BLaER1 treated with 17β-estradiol and CSF1 and Interleukin-3, amounts not matched to agents 10 nM and 100 nM (cell line): ENCODE data around the gene RPSA.

Experiments used
- H3K27ac ChIP-seq, 11 experiments: shearing (Covaris generic); formaldehyde crosslinking; 2 replicates each; pipeline ENCODE4 v1.8.1; 2022
- H3K27me3 ChIP-seq, 11 experiments: shearing (Covaris generic); formaldehyde crosslinking; 2 replicates each; pipeline ENCODE4 v1.8.1; 2022
- H3K36me3 ChIP-seq, 11 experiments: shearing (Covaris generic); formaldehyde crosslinking; 2 replicates each; pipeline ENCODE4 v1.8.1; 2022
- H3K4me1 ChIP-seq, 10 experiments: shearing (Covaris generic); formaldehyde crosslinking; 2 replicates each; pipeline ENCODE4 v1.8.1; 2022
- H3K4me2 ChIP-seq, 11 experiments: shearing (Covaris generic); formaldehyde crosslinking; 2 replicates each; pipeline ENCODE4 v1.8.1; 2022
- H3K4me3 ChIP-seq, 10 experiments: shearing (Covaris generic); formaldehyde crosslinking; 2 replicates each; pipeline ENCODE4 v1.8.1; 2022
- H3K9ac ChIP-seq, 11 experiments: shearing (Covaris generic); formaldehyde crosslinking; 2 replicates each; pipeline ENCODE4 v1.8.1; 2022
- H3K9me3 ChIP-seq, 11 experiments: shearing (Covaris generic); formaldehyde crosslinking; replicated peaks in 1 of 11; 2 replicates each; pipeline ENCODE4 v1.8.1; 2022
- H4K20me1 ChIP-seq, 11 experiments: shearing (Covaris generic); formaldehyde crosslinking; 2 replicates each; pipeline ENCODE4 v1.8.1; 2022
- Cebpa-rat ChIP-seq, 11 experiments: shearing (Covaris generic); IDR thresholded peaks; 2 replicates each; pipeline ENCODE4 v1.8.1; 2022

Gene RPSA

DNA sequence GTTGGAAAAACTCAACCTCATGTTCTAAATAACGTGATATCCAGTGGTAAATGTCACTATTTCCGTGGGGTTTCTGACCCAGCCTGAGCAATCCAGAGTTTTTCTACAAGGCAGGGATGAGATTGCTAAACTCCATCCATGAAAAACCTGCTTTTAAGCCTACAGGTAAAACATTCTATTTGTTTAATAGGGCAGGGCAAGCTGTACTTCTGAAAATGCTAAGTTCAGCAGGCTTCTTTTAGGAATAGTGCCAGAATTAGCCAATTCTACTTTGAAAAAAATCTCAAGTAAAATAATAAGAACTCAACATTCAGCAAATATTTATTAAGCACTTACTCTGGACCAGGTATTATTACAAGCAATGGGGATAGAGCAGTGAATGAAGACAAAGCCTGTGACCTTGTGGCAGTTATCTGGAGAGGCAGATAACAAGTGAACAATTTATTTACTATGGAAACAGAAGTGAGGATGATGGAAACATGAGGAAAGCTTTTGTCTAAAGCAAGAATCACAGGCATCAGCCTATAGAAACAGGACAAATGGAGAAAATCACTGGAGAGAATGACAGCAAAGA, 13.3 kb downstream of the RPSA start:
- Histone ChIP-seq H4K20me1 (peaks cover 0 to 23% (median 21%) of the 10 kb centered on the region in 11 experiments; a peak in 16 of 22 replicates), H3K4me1 (no peaks in the 10 kb centered on the region), H3K27ac (no peak overlapping the region), H3K9me3 (no peaks in the 10 kb centered on the region), H3K9ac (no peak overlapping the region), H3K4me2 (no peak overlapping the region), H3K27me3 (no peaks in the 10 kb centered on the region), H3K36me3 (peaks cover 0 to 6% (median 2%) of the 10 kb centered on the region in 11 experiments; a peak in 5 of 22 replicates), H3K4me3 (no peak overlapping the region)
- no peak for TF ChIP-seq Cebpa-rat (IDR thresholded peaks at IDR 0.05)

DNA sequence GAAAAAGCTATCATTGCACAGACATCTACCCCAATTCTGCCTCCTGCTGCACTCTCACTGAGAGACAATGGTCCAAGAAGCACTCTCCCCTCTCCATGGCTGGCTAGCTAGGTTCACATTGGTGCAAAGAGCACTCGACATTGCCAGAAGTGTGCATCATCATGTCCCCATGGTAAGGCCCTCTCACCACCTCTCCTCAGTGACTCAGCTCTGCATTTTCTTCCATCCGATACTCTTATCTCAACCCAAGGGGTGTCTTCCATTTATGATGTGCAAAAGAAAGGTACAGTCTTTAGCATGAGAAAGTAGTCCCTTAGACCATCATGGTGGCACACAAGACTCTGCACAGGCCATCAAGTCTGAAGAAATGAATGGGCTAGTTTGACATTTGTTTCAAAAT, 14.0 kb downstream of the RPSA start:
- H3K27ac ChIP-seq, result no peak overlapping the region
- no peaks in the 10 kb centered on the region for H3K4me1 ChIP-seq
- H3K4me2 ChIP-seq, result no peak overlapping the region
- no peaks in the 10 kb centered on the region for H3K36me3 ChIP-seq
- H3K9me3 ChIP-seq, result no peaks in the 10 kb centered on the region
- H3K27me3 ChIP-seq, result no peaks in the 10 kb centered on the region
- peaks cover 0 to 16% (median 14%) of the 10 kb centered on the region in 11 experiments; a peak in 16 of 22 replicates for H4K20me1 ChIP-seq
- H3K9ac ChIP-seq, result no peak overlapping the region
- TF ChIP-seq Cebpa-rat (IDR thresholded peaks at IDR 0.05), result no peak
- H3K4me3 ChIP-seq, result no peak overlapping the region

DNA sequence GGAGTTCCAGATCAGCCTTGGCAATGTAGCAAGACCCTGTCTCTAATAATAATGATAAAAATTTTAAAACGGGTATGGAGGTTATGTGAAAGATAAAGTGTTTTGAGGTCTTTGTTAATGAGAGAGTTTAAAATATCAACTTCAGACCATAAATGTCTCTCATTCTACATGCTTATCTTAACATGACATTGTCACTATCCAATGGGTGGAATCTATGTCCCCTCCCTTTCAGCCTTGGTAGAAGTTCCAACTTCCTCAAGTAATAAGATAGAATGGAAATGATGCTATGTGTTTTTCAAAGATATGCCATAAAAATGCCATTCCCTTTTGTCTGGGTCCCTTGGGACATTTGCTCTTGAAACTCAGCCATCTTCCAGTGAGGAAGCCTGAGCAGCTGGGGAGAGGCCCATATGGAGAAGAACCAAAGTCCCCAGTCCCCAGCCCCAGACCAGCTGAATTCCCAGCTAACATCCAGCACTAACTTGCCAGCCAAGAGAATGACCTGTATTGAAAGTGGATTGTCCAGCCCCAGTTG, 17.0 kb downstream of the RPSA start:
- Histone ChIP-seq H3K9ac (no peak overlapping the region), H4K20me1 (no peaks in the 10 kb centered on the region), H3K4me2 (no peak overlapping the region), H3K27ac (no peak overlapping the region), H3K27me3 (no peaks in the 10 kb centered on the region), H3K4me3 (no peak overlapping the region), H3K36me3 (no peaks in the 10 kb centered on the region), H3K9me3 (no peaks in the 10 kb centered on the region), H3K4me1 (no peaks in the 10 kb centered on the region)
- no peak for TF ChIP-seq Cebpa-rat (IDR thresholded peaks at IDR 0.05)

GRCh38 chr3:39426312-39426711, 19.8 kb downstream of the RPSA start:
- Histone ChIP-seq H3K4me1 (no peaks in the 10 kb centered on the region), H3K9ac (no peak overlapping the region), H3K4me3 (no peak overlapping the region), H3K9me3 (no peaks in the 10 kb centered on the region), H3K27ac (no peak overlapping the region), H3K27me3 (no peaks in the 10 kb centered on the region), H4K20me1 (no peaks in the 10 kb centered on the region), H3K36me3 (no peaks in the 10 kb centered on the region), H3K4me2 (no peak overlapping the region)
- TF ChIP-seq Cebpa-rat (IDR thresholded peaks at IDR 0.05), result no peak

DNA sequence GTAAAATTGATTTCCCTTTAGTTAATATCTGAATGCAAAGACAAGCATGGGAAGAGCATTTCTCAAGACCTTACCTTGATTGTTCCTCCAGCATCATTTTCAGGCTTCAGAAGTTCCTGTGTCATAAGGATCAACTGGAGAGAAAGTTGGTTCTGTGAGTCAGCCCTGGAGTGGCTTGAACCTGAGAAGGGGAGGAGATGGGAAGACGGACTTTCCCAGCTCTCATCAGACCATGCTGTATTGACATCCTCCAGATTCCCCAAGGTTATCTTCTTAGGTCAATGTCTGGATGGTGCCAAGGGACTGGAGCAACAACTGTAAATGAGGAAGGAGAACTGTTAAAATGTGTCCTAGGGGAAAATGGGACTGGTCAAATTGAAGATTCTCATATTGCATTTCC, 21.0 kb downstream of the RPSA start:
- Histone ChIP-seq H4K20me1 (no peaks in the 10 kb centered on the region), H3K27ac (no peak overlapping the region), H3K4me1 (no peaks in the 10 kb centered on the region), H3K9ac (no peak overlapping the region), H3K27me3 (no peaks in the 10 kb centered on the region), H3K36me3 (no peaks in the 10 kb centered on the region), H3K4me3 (no peak overlapping the region), H3K4me2 (no peak overlapping the region), H3K9me3 (no peaks in the 10 kb centered on the region)
- no peak for TF ChIP-seq Cebpa-rat (IDR thresholded peaks at IDR 0.05)

- H3K36me3 ChIP-seq, result no peaks in the 10 kb centered on the region
- H3K9ac ChIP-seq, result no peak overlapping the region
- H3K9me3 ChIP-seq, result no peaks in the 10 kb centered on the region
- no peak overlapping the region for H3K4me2 ChIP-seq
- no peaks in the 10 kb centered on the region for H3K27me3 ChIP-seq
- H3K27ac ChIP-seq, result no peak overlapping the region
- TF ChIP-seq Cebpa-rat (IDR thresholded peaks at IDR 0.05), result no peak
- no peak overlapping the region for H3K4me3 ChIP-seq
- 0 out of 20 replicates have a peak, but pooled peaks cover 0 to 5% (median 0%) of the 10 kb centered on the region in 10 experiments for H3K4me1 ChIP-seq
- H4K20me1 ChIP-seq, result no peaks in the 10 kb centered on the region
Observed at GRCh38 chr3:39428745-39429201, 22.3 kb downstream of the RPSA start.

- H3K27me3 ChIP-seq, result no peaks in the 10 kb centered on the region
- no peak overlapping the region for H3K4me2 ChIP-seq
- no peak overlapping the region for H3K9ac ChIP-seq
- no peak overlapping the region for H3K4me3 ChIP-seq
- H4K20me1 ChIP-seq, result no peaks in the 10 kb centered on the region
- 0 out of 20 replicates have a peak, but pooled peaks cover 0 to 5% (median 0%) of the 10 kb centered on the region in 10 experiments for H3K4me1 ChIP-seq
- no peak for TF ChIP-seq Cebpa-rat (IDR thresholded peaks at IDR 0.05)
- H3K9me3 ChIP-seq, result no peaks in the 10 kb centered on the region
- H3K27ac ChIP-seq, result no peak overlapping the region
- no peaks in the 10 kb centered on the region for H3K36me3 ChIP-seq
Observed at GRCh38 chr3:39429466-39429865, 22.9 kb downstream of the RPSA start.

- H3K4me3 ChIP-seq, result no peak overlapping the region
- H3K27ac ChIP-seq, result no peak overlapping the region
- H3K36me3 ChIP-seq, result no peaks in the 10 kb centered on the region
- no peak for TF ChIP-seq Cebpa-rat (IDR thresholded peaks at IDR 0.05)
- no peaks in the 10 kb centered on the region for H4K20me1 ChIP-seq
- H3K27me3 ChIP-seq, result no peaks in the 10 kb centered on the region
- no peak overlapping the region for H3K9ac ChIP-seq
- H3K4me1 ChIP-seq, result 0 out of 20 replicates have a peak, but pooled peaks cover 0 to 5% (median 0%) of the 10 kb centered on the region in 10 experiments
- no peak overlapping the region for H3K4me2 ChIP-seq
- no peaks in the 10 kb centered on the region for H3K9me3 ChIP-seq
Observed at GRCh38 chr3:39432342-39432741, 25.8 kb downstream of the RPSA start.

- Histone ChIP-seq H3K9me3 (no peaks in the 10 kb centered on the region), H3K9ac (no peak overlapping the region), H3K27ac (no peak overlapping the region), H3K36me3 (no peaks in the 10 kb centered on the region), H3K4me3 (no peak overlapping the region), H3K4me2 (no peak overlapping the region), H3K27me3 (no peaks in the 10 kb centered on the region), H3K4me1 (0 out of 20 replicates have a peak, but pooled peaks cover 0 to 5% (median 0%) of the 10 kb centered on the region in 10 experiments), H4K20me1 (no peaks in the 10 kb centered on the region)
- no peak for TF ChIP-seq Cebpa-rat (IDR thresholded peaks at IDR 0.05)
Observed at GRCh38 chr3:39433642-39434041, 27.1 kb downstream of the RPSA start.

- H3K4me3 ChIP-seq, result no peak overlapping the region
- no peaks in the 10 kb centered on the region for H4K20me1 ChIP-seq
- no peak overlapping the region for H3K9ac ChIP-seq
- no peak overlapping the region for H3K27ac ChIP-seq
- TF ChIP-seq Cebpa-rat (IDR thresholded peaks at IDR 0.05), result no peak
- no peaks in the 10 kb centered on the region for H3K27me3 ChIP-seq
- H3K4me2 ChIP-seq, result no peak overlapping the region
- 0 out of 20 replicates have a peak, but pooled peaks cover 0 to 5% (median 0%) of the 10 kb centered on the region in 10 experiments for H3K4me1 ChIP-seq
- no peaks in the 10 kb centered on the region for H3K36me3 ChIP-seq
- no peaks in the 10 kb centered on the region for H3K9me3 ChIP-seq
Observed at GRCh38 chr3:39434574-39434973, 28.1 kb downstream of the RPSA start.
